Fibroblast of lung (primary cell): ENCODE measurements around the gene CMTM3. TPM values are rescaled to one million over a fixed set of nuclear protein-coding genes. Genes with fewer than 3 reads are reported as not detected.
A peak's percentile ranks its signal among the peaks of the same experiment; 100 is the strongest.

ENCODE experiments used
- DNase-seq, 2 donors: peaks; one replicate each; pipeline versions ENCODE4 v3.0.0 to v3.0.0-alpha.2; 2010; ENCODE audit warnings: low read depth in 2 of 2
- H2AFZ ChIP-seq: 2 replicates; pipeline ENCODE4 v1.5.1; 2012; ENCODE audit warnings: low read length, control low read depth, inconsistent platforms
- H3K27ac ChIP-seq: 2 replicates; pipeline ENCODE4 v1.5.1; 2011; ENCODE audit warnings: low read length, control low read depth; ENCODE audit not compliant: insufficient read depth
- H3K27me3 ChIP-seq: 2 replicates; pipeline ENCODE4 v1.5.1; 2011; ENCODE audit warnings: mild to moderate bottlenecking, low read length; ENCODE audit not compliant: control insufficient read depth, insufficient read depth
- H3K36me3 ChIP-seq: 2 replicates; pipeline ENCODE4 v1.5.1; 2011; ENCODE audit warnings: low read length; ENCODE audit not compliant: control insufficient read depth, insufficient read depth
- H3K4me1 ChIP-seq: 2 replicates; pipeline ENCODE4 v1.5.1; 2011; ENCODE audit warnings: low read length; ENCODE audit not compliant: control insufficient read depth, insufficient read depth; ENCODE audit errors: extremely low read depth
- H3K4me2 ChIP-seq: 2 replicates; pipeline ENCODE4 v1.5.1; 2011; ENCODE audit warnings: low read length, control low read depth; ENCODE audit not compliant: insufficient read depth; ENCODE audit errors: extremely low read depth
- H3K4me3 ChIP-seq, 4 experiments: fragments of 200-600 bp in 1 of 4; sonication (generic) in 1 of 4; replicated peaks in 1 of 4; 2 replicates each; pipeline ENCODE4 v1.5.1; 2011 to 2016; ENCODE audit warnings: low read length in 4 of 4, low read depth in 3 of 4, mild to moderate bottlenecking in 3 of 4, control low read depth in 2 of 4, inconsistent platforms in 1 of 4, mixed read lengths in 1 of 4; ENCODE audit not compliant: insufficient read depth in 1 of 4; ENCODE audit errors: control extremely low read depth in 1 of 4
- H3K79me2 ChIP-seq: 2 replicates; pipeline ENCODE4 v1.5.1; 2012; ENCODE audit warnings: mild to moderate bottlenecking, low read length, inconsistent platforms; ENCODE audit not compliant: control insufficient read depth, insufficient read depth
- H3K9ac ChIP-seq: 2 replicates; pipeline ENCODE4 v1.5.1; 2011; ENCODE audit warnings: mild to moderate bottlenecking, low read length, control low read depth; ENCODE audit not compliant: insufficient read depth
- H3K9me3 ChIP-seq: 2 replicates; pipeline ENCODE4 v1.5.1; 2012; ENCODE audit warnings: low read depth, low read length; ENCODE audit not compliant: control insufficient read depth, insufficient read depth
- H4K20me1 ChIP-seq: 2 replicates; pipeline ENCODE4 v1.5.1; 2011; ENCODE audit warnings: low read length; ENCODE audit not compliant: control insufficient read depth, insufficient read depth; ENCODE audit errors: extremely low read depth
- EZH2 ChIP-seq: IDR thresholded peaks from 2 replicates; pipeline ENCODE4 v1.5.1; 2012; ENCODE audit warnings: low read length, control low read depth, mild to moderate bottlenecking; ENCODE audit errors: missing control alignments
- polyA plus RNA-seq, 2 donors: library from polyadenylated mRNA; depleted of rRNA in 1 of 2; stranded (reverse) in 1 of 2; unstranded in 1 of 2; fragments of >200 nt; gene quantifications; 2 replicates each; pipeline ENCODE4 v1.2.1, GENCODE V29; 2011 to 2012; ENCODE audit warnings: missing spikeins in 1 of 2
- total RNA-seq: library from RNA; depleted of rRNA; stranded (reverse); fragments of >200 nt; gene quantifications from 2 replicates; pipeline ENCODE4 v1.2.1, GENCODE V29; 2014
- TF ChIP-seq, protein P1 (sequence below), 2 donors: IDR thresholded peaks in 1 of 2; conservative IDR thresholded peaks in 1 of 2; 1 replicate in 1 of 2; 2 replicates in 1 of 2; pipeline ENCODE4 v1.5.1; 2011 to 2012; ENCODE audit warnings: low read length in 2 of 2, control low read depth in 1 of 2, inconsistent platforms in 1 of 2, low read depth in 1 of 2, mild to moderate bottlenecking in 1 of 2

Gene CMTM3
- total and polyA plus RNA-seq, 2 donors (not counting 1 experiment from before 2014, with no cell fraction given), result 10.1 to 18.6 TPM

GRCh38 chr16:66639091-66639885 is 34.8 kb downstream of the CMTM3 start:
- Histone ChIP-seq H3K27me3 (no peaks in the 10 kb centered on the region), H4K20me1 (no peaks in the 10 kb centered on the region), H3K4me1 (no peaks in the 10 kb centered on the region), H3K4me3 (no peak overlapping the region), H2AFZ (no peak overlapping the region), H3K9me3 (no peaks in the 10 kb centered on the region), H3K27ac (no peak overlapping the region), H3K36me3 (no peaks in the 10 kb centered on the region), H3K9ac (no peak overlapping the region), H3K4me2 (no peak overlapping the region), H3K79me2 (no peaks in the 10 kb centered on the region)
- TF ChIP-seq, protein P1, sequence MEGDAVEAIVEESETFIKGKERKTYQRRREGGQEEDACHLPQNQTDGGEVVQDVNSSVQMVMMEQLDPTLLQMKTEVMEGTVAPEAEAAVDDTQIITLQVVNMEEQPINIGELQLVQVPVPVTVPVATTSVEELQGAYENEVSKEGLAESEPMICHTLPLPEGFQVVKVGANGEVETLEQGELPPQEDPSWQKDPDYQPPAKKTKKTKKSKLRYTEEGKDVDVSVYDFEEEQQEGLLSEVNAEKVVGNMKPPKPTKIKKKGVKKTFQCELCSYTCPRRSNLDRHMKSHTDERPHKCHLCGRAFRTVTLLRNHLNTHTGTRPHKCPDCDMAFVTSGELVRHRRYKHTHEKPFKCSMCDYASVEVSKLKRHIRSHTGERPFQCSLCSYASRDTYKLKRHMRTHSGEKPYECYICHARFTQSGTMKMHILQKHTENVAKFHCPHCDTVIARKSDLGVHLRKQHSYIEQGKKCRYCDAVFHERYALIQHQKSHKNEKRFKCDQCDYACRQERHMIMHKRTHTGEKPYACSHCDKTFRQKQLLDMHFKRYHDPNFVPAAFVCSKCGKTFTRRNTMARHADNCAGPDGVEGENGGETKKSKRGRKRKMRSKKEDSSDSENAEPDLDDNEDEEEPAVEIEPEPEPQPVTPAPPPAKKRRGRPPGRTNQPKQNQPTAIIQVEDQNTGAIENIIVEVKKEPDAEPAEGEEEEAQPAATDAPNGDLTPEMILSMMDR (conservative IDR thresholded peaks at IDR 0.05 in 1 of 2, IDR thresholded peaks at IDR 0.05 in 1 of 2; ENCODE audit: low read depth in 1 of 2, low read length in 2 of 2), result no peak
- no peak for TF ChIP-seq EZH2
- DNase-seq, result peak in 1 of 2 donors; percentile 80

DNA sequence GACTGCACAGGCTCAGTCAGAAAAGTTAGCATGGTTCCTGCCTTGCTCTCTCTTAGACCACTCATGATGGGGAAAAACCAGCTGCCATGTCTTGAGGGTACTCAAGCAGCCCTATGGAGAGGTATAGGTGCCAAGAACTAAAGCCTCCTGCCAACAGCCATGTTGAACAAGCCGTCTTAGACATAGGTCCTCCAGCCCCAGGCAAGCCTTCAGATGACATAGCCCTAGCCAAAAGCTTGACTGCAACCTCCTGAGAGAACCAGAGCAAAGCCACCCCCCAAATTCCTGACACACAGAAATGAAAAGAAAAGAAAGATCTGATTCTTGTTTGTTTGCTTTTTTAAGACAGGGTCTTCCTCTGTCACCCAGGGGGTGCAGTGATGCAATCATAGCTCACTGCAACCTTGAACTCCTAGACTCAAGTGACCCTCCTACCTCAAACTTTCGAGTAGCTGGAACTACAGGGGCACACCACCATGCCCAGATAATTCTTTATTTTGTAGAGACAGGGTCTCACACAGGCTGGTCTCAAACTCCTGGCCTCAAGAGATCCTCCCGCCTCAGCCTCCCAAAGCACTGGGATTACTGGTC is 36.3 kb downstream of the CMTM3 start:
- DNase-seq, result no peak
- Histone ChIP-seq H4K20me1 (no peaks in the 10 kb centered on the region), H3K4me1 (no peaks in the 10 kb centered on the region), H3K9ac (no peak overlapping the region), H3K27ac (no peak overlapping the region), H3K4me3 (no peak overlapping the region), H3K9me3 (no peaks in the 10 kb centered on the region), H3K4me2 (no peak overlapping the region), H3K27me3 (no peaks in the 10 kb centered on the region), H3K79me2 (no peaks in the 10 kb centered on the region), H3K36me3 (no peaks in the 10 kb centered on the region), H2AFZ (no peak overlapping the region)
- TF ChIP-seq EZH2, result no peak

- no peak for DNase-seq
- no peaks in the 10 kb centered on the region for H3K79me2 ChIP-seq
- no peak overlapping the region for H3K4me2 ChIP-seq
- H4K20me1 ChIP-seq, result no peaks in the 10 kb centered on the region
- H3K4me1 ChIP-seq, result no peaks in the 10 kb centered on the region
- no peak overlapping the region for H2AFZ ChIP-seq
- H3K9me3 ChIP-seq, result no peaks in the 10 kb centered on the region
- TF ChIP-seq, protein P1 (conservative IDR thresholded peaks at IDR 0.05 in 1 of 2, IDR thresholded peaks at IDR 0.05 in 1 of 2; ENCODE audit: low read depth in 1 of 2, low read length in 2 of 2), result no peak
- TF ChIP-seq EZH2, result no peak
- no peak overlapping the region for H3K9ac ChIP-seq
- H3K4me3 ChIP-seq, result no peak overlapping the region
- H3K27ac ChIP-seq, result no peak overlapping the region
- no peaks in the 10 kb centered on the region for H3K27me3 ChIP-seq
- H3K36me3 ChIP-seq, result no peaks in the 10 kb centered on the region
Observed at GRCh38 chr16:66641387-66641786, 36.9 kb downstream of the CMTM3 start.
